SK-N-SH treated with all-trans-retinoic acid at 6 μM for 48 hours (cell line): ENCODE results near the gene TSC2.

Experiments
- ATAC-seq: fragments of 200-7000 bp; cut with Tn5 transposase; 3 replicates; pipeline ENCODE4 v1.9.1; 2020; ENCODE audit warnings: mild to moderate bottlenecking, moderate library complexity
- ARNTL ChIP-seq: fragments of 450-650 bp; formaldehyde crosslinking; IDR thresholded peaks from 2 replicates; pipeline ENCODE4 v1.5.0; 2020; ENCODE audit warnings: low read depth, mild to moderate bottlenecking, moderate library complexity, borderline replicate concordance
- BACH2 ChIP-seq: fragments of 250-450 bp; sonication (Bioruptor Pico); IDR thresholded peaks from 2 replicates; pipeline ENCODE4 v1.9.0; 2021; ENCODE audit warnings: mild to moderate bottlenecking, borderline replicate concordance
- CREB5 ChIP-seq: fragments of 250-450 bp; sonication (Bioruptor Pico); IDR thresholded peaks from 2 replicates; pipeline ENCODE4 v1.5.1; 2020; ENCODE audit warnings: low read depth, mild to moderate bottlenecking, moderate library complexity
- CSDC2 ChIP-seq: fragments of 250-450 bp; sonication (Bioruptor Pico); IDR thresholded peaks from 2 replicates; pipeline ENCODE4 v1.5.0; 2020; ENCODE audit warnings: mild to moderate bottlenecking, moderate library complexity
- CSRNP3 ChIP-seq: fragments of 250-450 bp; sonication (Bioruptor Pico); IDR thresholded peaks from 2 replicates; pipeline ENCODE4 v1.5.1; 2021; ENCODE audit warnings: mild to moderate bottlenecking, moderate library complexity
- ESRRG ChIP-seq: fragments of 250-450 bp; sonication (Bioruptor Pico); IDR thresholded peaks from 2 replicates; pipeline ENCODE4 v1.6.1; 2021; ENCODE audit warnings: mild to moderate bottlenecking
- GLIS3 ChIP-seq: fragments of 250-450 bp; sonication (Bioruptor Pico); IDR thresholded peaks from 2 replicates; pipeline ENCODE4 v1.5.0; 2020; ENCODE audit warnings: mild to moderate bottlenecking, moderate library complexity
- ISL1 ChIP-seq: fragments of 250-450 bp; sonication (Bioruptor Pico); IDR thresholded peaks from 2 replicates; pipeline ENCODE4 v2.1.2; 2022; ENCODE audit warnings: mild to moderate bottlenecking, moderate library complexity
- OSR1 ChIP-seq: fragments of 250-450 bp; sonication (Bioruptor Pico); IDR thresholded peaks from 2 replicates; pipeline ENCODE4 v1.8.0; 2022; ENCODE audit warnings: moderate library complexity, mild to moderate bottlenecking, inconsistent platforms
- PATZ1 ChIP-seq: fragments of 250-450 bp; sonication (Bioruptor Pico); IDR thresholded peaks from 2 replicates; pipeline ENCODE4 v1.8.0; 2020; ENCODE audit warnings: mild to moderate bottlenecking, moderate library complexity, borderline replicate concordance
- POU6F1 ChIP-seq: fragments of 250-450 bp; sonication (Bioruptor Pico); IDR thresholded peaks from 2 replicates; pipeline ENCODE4 v1.8.0; 2021; ENCODE audit warnings: low read depth, mild to moderate bottlenecking, moderate library complexity, borderline replicate concordance
- PPARA ChIP-seq: fragments of 250-450 bp; sonication (Bioruptor Pico); IDR thresholded peaks from 2 replicates; pipeline ENCODE4 v1.5.0; 2020; ENCODE audit warnings: mild to moderate bottlenecking, borderline replicate concordance
- SNAI2 ChIP-seq: fragments of 250-450 bp; sonication (Bioruptor Pico); IDR thresholded peaks from 2 replicates; pipeline ENCODE4 v1.5.0; 2020; ENCODE audit warnings: mild to moderate bottlenecking, moderate library complexity
- TCF4 ChIP-seq: fragments of 250-450 bp; sonication (Bioruptor Pico); IDR thresholded peaks from 2 replicates; pipeline ENCODE4 v1.8.0; 2021; ENCODE audit warnings: mild to moderate bottlenecking, moderate library complexity, borderline replicate concordance
- TSHZ2 ChIP-seq: fragments of 250-450 bp; sonication (Bioruptor Pico); IDR thresholded peaks from 2 replicates; pipeline ENCODE4 v1.5.0; 2020; ENCODE audit warnings: mild to moderate bottlenecking, moderate library complexity
- ZC3H10 ChIP-seq: fragments of 250-450 bp; sonication (Bioruptor Pico); IDR thresholded peaks from 2 replicates; pipeline ENCODE4 v1.5.1; 2021; ENCODE audit warnings: mild to moderate bottlenecking, moderate library complexity
- ZFP3 ChIP-seq: fragments of 250-450 bp; sonication (Bioruptor Pico); IDR thresholded peaks from 2 replicates; pipeline ENCODE4 v1.5.0; 2020; ENCODE audit warnings: mild to moderate bottlenecking, moderate library complexity
- ZFP30 ChIP-seq: fragments of 450-650 bp; formaldehyde crosslinking; IDR thresholded peaks from 2 replicates; pipeline ENCODE4 v1.5.0; 2022; ENCODE audit warnings: mild to moderate bottlenecking, moderate library complexity
- ZNF565 ChIP-seq: fragments of 450-650 bp; formaldehyde crosslinking; conservative IDR thresholded peaks from 2 replicates; pipeline ENCODE4 v1.5.0; 2020; ENCODE audit warnings: low read depth, mild to moderate bottlenecking, moderate library complexity
- ZNF70 ChIP-seq: fragments of 450-650 bp; formaldehyde crosslinking; IDR thresholded peaks from 2 replicates; pipeline ENCODE4 v1.5.0; 2020; ENCODE audit warnings: mild to moderate bottlenecking, moderate library complexity
- ZNF8 ChIP-seq: fragments of 450-650 bp; formaldehyde crosslinking; IDR thresholded peaks from 2 replicates; pipeline ENCODE4 v1.5.0; 2020; ENCODE audit warnings: mild to moderate bottlenecking, moderate library complexity

The TSC2 gene

GRCh38 chr16:2077016-2077415 lies 29.2 kb downstream of the TSC2 start:
- no peak for ATAC-seq
- no peak for TF ChIP-seq ZFP30 (CRISPR knock-in tag)
- no peak for TF ChIP-seq ZNF70 (CRISPR knock-in tag)
- no peak for TF ChIP-seq ARNTL
- no peak for TF ChIP-seq OSR1
- TF ChIP-seq PPARA (CRISPR knock-in tag) = no peak
- no peak for TF ChIP-seq POU6F1 (CRISPR knock-in tag)
- no peak for TF ChIP-seq CSRNP3 (CRISPR knock-in tag)
- no peak for TF ChIP-seq ZNF8 (CRISPR knock-in tag)
- TF ChIP-seq CSDC2 (CRISPR knock-in tag) = no peak
- no peak for TF ChIP-seq ZFP3
- no peak for TF ChIP-seq TCF4
- TF ChIP-seq TSHZ2 (CRISPR knock-in tag) = no peak
- no peak for TF ChIP-seq SNAI2 (CRISPR knock-in tag)

GRCh38 chr16:2077696-2078095 lies 29.9 kb downstream of the TSC2 start:
- ATAC-seq = no peak
- no peak for TF ChIP-seq CREB5
- no peak for TF ChIP-seq PPARA (CRISPR knock-in tag)
- TF ChIP-seq ARNTL = no peak
- no peak for TF ChIP-seq ZNF565 (CRISPR knock-in tag)
- no peak for TF ChIP-seq CSRNP3 (CRISPR knock-in tag)
- TF ChIP-seq ISL1 (CRISPR knock-in tag) = no peak
- no peak for TF ChIP-seq POU6F1 (CRISPR knock-in tag)
- no peak for TF ChIP-seq CSDC2 (CRISPR knock-in tag)
- TF ChIP-seq PATZ1 = no peak
- TF ChIP-seq GLIS3 (CRISPR knock-in tag) = no peak
- TF ChIP-seq ZNF70 (CRISPR knock-in tag) = no peak
- no peak for TF ChIP-seq ZFP3
- no peak for TF ChIP-seq TSHZ2 (CRISPR knock-in tag)
- no peak for TF ChIP-seq ESRRG (CRISPR knock-in tag)
- no peak for TF ChIP-seq ZFP30 (CRISPR knock-in tag)
- TF ChIP-seq BACH2 (CRISPR knock-in tag) = no peak
- no peak for TF ChIP-seq ZC3H10
- no peak for TF ChIP-seq TCF4
